Lower leg skin (tissue), 3 donors: ENCODE measurements around the gene PHLDA1.

Experiments used
- CTCF ChIP-seq, 3 donors: fragments of 450-650 bp; IDR thresholded peaks; one replicate each; pipeline ENCODE4 v1.5.1; 2016; ENCODE audit warnings: antibody characterized with exemption in 3 of 3, mild to moderate bottlenecking in 3 of 3, moderate library complexity in 2 of 3
- POLR2A ChIP-seq, 2 donors: fragments of 450-650 bp; IDR thresholded peaks; one replicate each; pipeline ENCODE4 v1.6.1; 2016 to 2017; ENCODE audit warnings: antibody characterized with exemption in 2 of 2, mild to moderate bottlenecking in 1 of 2, moderate library complexity in 1 of 2

DNA sequence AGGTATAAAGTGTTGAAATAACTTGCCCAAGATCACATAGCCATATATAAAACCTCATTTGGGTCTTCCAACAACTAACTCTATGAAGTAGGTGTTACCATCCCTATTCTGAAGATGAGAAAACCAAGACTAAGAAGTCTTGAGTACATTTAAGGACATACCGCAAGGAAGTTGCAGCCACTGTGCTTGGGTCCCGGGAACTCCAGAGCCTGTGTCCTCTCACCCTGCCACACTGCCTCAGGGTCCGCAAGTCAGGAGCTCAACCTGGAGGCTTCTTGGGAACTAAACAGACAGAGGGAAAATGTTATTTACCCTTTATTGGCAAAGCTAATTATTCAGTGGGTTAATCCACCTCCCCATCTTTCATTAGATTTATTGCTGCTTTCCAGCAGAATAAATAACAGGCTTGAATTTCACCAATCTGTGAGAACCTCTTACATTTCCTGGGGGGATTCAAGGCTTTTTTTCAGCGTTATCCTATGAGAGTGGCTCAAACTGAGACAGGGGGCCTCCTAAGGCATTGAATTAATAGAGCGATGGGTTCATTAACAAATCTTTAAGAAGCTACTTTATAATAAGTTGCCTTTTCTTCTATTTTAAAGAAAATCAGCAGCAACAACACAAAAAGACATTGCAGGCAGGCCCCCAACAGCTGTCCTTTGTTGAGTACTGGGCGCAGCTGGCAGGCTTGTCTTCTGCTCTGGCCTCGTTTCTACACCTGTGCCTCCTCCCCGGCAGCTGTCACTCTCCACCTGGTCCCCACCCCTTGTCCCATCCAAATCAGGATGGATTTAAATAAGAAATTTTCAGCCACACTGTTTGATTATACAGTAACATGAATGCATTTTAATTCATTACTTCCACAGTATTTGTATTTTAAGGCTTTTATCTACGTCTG is 25.3 kb downstream of the PHLDA1 start:
- no peak for TF ChIP-seq POLR2A (IDR thresholded peaks at IDR 0.05)
- TF ChIP-seq CTCF (IDR thresholded peaks at IDR 0.05): no peak
